HPDE6-E6E7 (cell line): ENCODE measurements around the gene HSD11B1.

ENCODE experiments used
- DNase-seq: peaks from one replicate; pipeline ENCODE4 v3.0.0; 2011; ENCODE audit warnings: missing footprints; ENCODE audit errors: extremely low spot score

HSD11B1 gene

DNA sequence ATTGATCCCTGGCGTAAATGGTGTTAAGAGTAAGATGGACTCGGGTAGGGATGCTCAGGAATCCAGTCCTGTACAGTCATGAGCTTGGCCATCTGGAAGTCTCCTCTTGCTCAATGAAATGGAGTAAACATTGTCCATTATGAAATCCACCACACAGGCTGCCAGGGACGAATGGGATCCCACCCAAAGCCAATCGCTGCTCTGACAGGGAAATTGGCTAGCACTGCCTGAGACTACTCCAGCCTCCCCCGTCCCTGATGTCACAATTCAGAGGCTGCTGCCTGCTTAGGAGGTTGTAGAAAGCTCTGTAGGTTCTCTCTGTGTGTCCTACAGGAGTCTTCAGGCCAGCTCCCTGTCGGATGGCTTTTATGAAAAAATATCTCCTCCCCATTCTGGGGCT, at the start of gene HSD11B1:
Gene HSD11B1, plus strand, starts transcription at position 263 of the 400 bp plus-strand sequence. Its CDS starts 97 bp downstream, at position 360.
- DNase-seq = no peak

DNA sequence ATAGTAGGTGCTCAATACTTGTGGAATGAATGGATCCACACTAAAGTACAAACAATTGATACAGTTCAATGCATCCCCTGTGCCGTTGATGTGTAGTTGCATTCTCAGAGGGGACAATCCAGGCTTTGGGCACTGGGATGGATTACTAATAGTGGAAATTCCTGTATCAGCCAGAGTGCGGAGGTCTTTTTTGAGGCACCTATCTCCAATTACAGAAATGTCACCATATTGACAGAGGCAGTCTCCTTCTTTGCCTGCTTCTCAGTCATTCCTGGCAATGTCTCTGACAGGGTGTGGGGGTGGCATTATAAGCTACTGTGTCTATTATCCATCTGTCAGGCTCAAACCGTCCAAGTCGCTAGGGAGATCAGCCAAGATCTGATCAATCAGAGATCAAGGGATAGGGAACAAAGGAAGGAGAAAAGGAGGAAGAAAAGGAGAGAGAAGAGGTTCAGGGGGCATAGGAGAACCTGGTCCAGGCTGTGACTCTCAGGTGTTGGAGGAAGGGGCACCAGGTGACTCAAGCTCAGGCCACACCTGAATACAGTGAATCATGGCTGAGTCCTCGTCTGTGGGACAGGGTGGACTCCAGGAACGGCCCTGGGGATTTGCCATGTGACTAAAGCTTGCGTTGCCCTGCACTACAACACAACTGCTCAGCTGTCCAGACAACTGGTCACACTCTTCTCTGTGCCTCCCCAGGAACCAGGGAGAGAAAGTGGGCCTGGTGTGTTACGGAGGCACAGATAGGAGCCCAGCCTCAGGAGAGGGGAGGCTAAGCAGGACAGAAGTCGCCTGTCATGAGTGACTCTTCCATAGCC, 49.0 kb upstream of the HSD11B1 start:
- DNase-seq = peak; percentile 87

DNA sequence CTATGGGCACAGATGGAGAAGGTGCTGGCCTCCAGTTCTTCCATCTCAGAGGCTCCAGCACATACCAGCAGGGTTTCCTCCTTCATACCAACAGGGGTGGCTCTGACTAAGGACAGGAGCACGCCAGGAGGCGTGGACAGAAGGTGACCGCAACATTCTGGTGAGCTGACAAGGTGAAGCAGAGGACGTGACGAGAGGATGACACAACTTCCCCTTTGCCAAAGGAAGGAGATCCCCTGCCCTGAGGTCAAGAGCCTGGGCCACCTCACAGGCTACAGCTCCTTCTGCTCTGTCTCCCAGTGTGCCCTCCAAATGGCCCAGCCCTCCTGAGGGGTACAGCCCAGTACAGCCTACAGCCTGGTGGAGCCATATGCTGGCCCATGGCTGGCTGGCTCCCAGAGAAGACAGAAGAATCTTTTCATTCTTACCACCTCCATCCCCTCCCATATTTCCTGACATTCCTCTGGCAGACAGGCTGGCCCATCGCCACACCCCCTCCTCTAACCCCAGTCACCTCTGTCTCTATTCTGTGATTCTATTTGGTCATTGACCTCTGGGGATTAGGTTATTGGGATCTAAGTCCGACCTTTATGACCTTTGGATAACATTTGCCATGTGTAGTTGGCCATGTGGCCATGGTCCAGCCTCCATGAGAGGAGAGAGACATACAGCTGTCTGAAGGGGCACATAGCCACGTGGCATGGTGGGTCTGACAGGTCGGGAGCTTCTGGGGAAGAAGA, 47.3 kb upstream of the HSD11B1 start:
- peak; percentile 94 for DNase-seq

DNA sequence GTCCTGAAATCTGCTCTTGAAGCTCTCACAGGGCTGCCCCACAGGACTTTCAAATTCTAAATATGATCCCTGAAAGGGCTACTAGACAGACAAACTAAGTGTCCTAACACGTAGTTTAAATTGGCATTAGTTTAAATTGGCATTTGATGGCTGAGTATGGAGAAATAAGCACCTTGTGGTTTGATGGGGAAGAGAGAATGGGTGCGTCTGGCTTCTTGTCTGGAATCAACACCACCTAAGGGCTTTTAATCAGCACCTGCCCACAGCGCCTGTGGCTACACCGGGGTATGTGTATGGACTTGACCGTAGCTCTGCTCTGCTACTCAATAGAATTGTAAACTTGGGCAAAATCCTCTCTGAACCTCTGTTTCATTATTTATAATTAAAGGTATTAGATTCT, 46.7 kb upstream of the HSD11B1 start:
- no peak for DNase-seq

DNA sequence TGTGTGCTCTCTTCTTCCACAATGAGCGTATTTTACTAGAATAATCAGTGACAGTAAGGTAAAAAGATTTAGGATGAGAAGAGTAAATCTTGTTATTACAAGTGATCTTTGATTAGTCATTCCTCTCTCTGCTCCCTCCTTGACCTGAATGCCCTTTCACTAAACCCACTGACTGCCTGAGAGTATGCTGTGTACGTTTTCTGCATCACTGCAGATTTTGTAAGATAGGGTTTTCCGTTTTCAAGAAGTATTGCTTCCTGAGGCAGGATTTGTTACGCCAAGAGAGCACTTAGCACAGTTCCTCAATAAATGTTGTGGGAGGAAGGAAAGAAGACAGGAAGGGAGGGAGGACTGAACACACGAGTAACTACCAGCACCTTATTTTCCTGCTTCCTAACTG, 44.7 kb upstream of the HSD11B1 start:
- DNase-seq = no peak

DNA sequence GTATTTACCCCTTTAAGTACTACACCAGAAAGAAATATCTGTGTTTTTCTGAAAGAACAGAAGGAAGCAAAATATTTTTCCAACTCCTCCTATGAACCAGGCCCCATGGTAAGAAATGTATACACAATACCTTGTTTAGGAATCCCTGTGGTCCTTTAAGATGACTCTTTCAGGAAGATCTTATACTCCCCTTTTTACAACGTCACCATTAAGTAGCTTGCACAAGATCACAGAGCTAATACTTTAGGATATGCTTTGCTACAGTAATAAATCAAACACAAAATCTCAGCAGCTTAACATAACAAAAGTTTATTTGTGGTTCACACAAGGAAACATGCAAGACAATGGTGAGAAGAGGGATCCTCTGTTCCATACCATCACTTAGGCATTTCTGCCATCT, 43.6 kb upstream of the HSD11B1 start:
- no peak for DNase-seq

DNA sequence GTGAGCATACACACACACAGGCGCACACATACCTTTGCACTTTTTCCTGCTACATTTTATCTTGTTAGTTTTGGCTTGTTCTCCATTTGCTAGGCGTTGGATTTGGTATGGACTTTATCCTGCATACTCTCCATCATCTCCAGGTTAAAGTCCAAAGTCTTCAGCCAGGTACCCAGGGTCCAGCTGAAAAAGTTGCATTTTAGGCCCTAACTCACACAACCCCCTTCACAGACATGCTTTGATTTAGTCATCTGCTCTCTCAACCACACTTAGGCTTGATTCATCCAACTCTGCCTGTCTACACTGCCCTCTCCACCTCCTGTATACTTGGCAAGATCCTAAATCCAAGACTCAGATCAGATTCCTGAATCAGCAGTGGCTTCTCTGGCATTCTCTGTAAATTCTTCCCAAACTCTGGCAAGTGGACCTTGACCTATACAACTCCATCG, 41.7 kb upstream of the HSD11B1 start:
- no peak for DNase-seq

DNA sequence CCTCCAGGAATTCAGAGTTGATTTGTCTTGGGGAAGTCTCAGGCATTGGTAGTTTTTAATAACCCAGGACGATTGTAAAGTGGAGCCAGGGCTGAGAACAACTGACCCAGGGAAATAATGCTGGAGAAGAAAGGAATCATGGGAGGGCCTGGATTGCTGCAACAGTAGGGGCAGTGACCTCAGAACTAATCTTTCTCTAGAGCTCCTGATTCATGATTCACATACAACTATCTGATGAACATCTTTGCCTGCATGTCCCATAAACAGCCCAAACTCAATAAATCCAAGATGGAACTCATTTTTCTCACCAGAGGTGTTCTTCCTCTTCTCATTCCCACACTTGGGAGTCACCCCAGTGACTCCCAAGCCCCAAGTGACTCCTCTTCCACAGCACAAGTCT, 37.5 kb upstream of the HSD11B1 start:
- DNase-seq = no peak

DNA sequence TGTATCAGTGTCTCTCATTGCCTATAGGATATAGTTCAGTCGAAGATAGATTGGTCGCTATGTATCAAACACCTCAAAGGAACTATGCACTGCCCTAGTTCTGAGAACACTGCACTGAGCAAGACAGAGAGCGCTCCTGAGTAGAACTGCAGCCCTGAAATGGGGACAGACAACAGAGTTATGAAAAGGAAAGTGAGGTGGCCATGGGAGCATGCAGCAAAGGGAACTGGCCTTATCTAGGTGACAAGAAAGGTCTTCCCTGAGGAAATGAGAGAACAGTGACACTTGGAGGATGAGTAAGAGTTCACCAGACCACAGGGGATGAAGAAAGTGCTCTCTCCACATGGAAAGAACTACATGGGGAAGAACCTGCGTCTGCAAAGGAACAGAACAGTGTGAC, 36.9 kb upstream of the HSD11B1 start:
- DNase-seq = no peak

DNA sequence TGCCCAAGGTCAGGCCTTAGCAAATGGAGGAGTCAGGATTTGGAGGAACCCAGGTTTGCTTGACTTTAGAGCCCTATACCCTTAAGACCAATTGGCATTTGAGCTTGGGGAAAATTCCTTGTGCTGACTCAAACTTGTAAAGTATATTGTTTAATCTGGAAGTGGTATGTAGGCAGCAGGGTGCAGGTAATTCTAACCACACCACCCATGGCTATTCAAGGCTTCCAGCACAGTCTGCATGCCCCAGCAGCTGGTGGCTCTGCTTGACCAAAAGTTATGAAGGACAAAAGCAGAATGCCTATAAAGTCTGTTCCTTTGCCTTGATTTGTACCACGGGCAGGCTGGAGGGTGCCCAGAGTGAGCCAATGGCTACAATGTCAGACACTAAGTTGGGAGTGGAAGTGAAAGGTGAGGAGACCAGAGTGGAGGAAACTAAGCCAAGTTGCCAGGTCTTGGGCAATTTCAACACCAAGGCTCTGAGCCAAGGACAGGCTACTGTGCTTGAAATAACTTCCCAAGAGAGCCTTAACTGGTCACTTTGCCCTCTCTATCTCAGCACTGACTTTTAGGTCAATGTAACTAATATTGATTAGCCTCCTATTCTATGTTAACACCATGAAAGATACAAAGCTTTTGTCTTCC, 34.1 kb upstream of the HSD11B1 start:
- no peak for DNase-seq

DNA sequence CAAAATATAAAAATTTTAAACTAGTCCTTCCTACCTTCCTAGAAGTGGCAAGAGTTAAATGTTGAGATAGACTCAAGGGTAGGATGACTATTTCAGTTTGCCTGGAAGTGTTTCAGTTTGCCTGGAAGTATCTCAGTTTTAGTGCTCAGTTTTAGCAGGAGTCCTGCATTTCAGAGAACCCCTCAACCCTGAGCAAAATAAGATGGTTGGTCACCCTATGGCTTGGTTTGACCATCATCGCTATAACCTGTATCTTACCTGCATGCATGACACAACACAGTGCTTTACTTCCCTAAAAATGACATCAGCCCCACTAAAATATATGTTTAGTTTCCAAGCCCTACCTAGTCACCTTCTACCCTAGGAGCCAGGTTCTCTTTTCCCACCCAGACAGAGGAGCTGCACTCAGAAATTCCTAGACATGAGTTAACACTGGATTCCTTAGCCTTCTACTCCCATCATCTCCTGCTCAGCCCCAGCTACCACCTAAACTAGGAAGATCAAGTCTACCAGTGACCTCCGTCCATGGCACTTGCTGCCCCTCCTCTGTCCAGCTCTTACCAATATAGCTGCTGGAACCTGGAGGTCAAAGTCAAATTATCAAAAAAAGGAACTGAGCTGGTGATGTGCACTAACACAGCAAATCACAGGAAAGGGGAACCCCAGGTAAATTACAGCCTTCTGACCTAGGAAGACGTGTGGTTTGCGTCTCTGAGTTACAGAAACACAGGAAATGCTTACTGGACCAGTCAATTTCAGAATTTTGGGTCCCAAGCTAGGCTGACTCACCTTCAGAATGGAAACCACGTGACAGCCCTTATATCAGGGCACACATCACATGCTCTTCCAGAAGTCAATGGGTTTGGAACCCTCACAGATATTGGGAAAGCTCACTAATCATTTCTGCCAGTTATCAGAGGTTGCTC, 31.7 kb upstream of the HSD11B1 start:
- no peak for DNase-seq

DNA sequence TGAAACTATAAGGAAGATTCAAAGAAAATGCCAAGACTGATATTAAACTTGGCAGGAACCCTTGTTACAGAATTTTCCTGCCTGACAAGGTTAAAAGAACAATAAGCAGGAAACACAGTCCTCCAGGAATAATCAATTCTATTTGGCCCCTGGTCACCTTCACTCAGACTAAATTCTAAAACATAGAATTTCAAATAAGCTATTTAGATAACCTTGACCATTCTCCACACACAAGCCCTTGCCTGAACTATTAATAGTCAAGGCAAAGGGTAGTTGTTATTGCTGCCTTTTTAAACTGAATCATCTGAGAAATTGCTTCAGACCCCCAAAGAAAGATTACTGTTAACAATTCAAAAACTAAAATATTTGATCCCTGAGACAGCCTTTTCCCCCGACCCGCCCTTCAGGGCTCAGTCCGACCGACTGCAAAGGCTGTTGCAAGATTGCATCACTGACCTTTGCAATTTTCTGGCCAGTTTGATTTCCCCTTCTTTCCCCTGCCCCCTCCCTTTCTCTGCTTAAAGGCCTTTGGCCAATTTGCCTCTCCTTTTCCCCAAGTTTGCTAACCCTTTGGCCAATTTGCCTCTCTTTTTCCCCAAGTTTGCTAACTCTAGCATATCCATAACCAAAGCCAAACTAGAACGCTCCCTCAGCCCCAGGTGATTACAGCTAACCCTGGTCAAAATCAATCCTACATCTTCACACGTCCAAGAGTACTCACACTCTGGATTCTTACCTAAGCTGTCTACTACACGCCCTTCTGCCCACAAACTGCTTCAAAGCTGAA, 30.8 kb upstream of the HSD11B1 start:
- DNase-seq = no peak

DNA sequence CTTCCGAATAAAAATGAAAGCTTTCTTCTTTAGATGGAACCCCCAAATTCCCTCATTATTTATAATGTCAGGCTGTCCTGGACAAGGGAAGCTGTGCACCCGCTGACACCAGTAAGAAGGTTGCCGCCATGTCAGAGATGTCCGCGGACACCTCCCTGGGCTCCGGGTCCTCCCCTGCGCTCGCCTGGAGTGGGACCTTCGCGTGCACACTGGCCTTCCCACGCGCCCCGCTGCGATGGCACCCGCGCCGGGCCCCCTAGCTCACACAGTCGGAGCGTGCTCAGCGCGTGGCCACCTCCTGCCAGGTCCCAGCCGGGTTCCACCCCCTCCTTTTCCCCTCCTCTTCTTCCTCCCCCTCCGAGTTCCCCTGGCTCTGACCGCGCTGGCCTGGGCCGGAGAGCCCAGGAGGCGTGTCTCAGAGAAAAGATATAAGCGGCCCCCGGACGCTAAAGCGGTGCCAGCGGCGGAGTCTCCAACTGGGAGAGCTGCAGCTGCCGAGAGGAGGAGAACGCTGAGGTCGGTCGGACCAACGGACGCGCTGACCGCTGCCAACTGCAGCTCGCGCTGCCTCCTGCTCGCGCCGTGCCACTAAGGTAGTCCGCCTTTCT, 29.6 kb upstream of the HSD11B1 start, which contains the start of gene G0S2:
Gene G0S2, plus strand, starts transcription at position 456 of the 608 bp plus-strand sequence. CDS start 273 bp downstream, outside the sequence.
- DNase-seq = no peak

DNA sequence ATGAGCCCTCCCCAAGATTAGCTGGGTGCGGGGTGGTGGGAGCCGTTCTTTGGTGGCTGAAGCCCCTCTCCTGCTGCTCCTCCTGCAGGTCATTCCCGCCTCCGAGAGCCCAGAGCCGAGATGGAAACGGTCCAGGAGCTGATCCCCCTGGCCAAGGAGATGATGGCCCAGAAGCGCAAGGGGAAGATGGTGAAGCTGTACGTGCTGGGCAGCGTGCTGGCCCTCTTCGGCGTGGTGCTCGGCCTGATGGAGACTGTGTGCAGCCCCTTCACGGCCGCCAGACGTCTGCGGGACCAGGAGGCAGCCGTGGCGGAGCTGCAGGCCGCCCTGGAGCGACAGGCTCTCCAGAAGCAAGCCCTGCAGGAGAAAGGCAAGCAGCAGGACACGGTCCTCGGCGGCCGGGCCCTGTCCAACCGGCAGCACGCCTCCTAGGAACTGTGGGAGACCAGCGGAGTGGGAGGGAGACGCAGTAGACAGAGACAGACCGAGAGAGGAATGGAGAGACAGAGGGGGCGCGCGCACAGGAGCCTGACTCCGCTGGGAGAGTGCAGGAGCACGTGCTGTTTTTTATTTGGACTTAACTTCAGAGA, 29.0 kb upstream of the HSD11B1 start:
- no peak for DNase-seq

DNA sequence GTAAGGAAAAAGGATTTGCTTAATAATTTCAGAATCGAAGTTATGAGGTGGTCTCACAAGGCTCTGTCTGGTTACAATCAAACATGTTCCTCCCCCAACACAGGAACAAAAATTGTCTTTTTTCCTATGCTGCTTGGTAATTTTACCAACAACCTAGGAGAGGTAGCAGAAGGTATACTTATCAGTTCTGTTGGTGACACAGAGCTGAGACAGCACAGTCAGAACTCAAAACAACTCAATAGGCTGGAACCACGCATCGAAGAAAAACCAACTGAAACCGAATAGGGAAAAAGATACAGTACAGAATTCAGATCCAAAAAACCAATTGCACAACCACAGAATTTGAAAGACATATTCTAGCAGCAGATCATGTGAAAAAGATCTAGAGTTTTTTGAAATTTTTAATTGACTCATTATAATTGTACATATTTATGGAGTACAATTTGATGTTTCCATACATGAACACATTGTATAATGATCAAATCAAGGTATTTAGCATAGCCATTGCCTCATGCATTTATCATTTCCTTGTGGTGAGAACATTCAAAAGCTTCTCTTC, 25.6 kb upstream of the HSD11B1 start:
- DNase-seq = no peak

DNA sequence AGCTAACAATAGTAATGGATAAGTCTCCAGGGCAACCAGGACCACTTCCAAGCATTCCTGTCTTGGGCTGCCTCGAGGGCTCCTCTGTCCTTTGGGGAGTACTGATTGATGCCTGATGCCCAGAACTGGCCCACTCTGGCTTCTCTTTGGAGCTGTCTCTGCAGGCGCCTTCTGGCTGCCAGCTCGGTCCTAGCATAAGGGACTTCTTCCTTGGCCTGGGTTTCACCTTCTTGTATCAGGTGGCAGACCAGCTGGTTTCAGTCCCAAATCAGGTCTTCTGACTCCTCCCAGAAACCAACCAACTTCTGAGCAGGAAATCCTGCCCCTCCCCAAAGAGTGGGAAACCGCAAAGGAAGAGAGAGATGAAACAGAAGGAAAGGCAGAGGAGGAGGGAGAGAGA, 18.8 kb upstream of the HSD11B1 start:
- no peak for DNase-seq

DNA sequence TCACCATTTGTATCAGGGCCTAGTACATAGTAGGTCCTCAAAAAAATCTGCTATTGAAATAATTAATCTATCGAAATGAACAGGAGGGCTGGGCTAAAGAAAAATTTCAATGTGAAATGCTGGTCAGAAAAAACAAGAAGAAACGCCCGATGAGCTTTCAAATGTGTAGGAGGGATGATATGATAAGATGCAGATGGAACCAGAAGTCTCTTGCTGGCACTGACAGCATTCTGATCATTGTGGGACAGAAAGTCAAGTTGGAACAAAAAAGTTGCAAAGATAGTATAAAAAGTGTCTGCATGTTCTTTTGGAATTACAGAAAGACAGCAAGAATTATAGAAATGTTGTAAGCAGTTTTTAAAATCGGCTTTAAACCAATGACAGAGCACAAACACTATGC, 18.3 kb upstream of the HSD11B1 start:
- DNase-seq = no peak

DNA sequence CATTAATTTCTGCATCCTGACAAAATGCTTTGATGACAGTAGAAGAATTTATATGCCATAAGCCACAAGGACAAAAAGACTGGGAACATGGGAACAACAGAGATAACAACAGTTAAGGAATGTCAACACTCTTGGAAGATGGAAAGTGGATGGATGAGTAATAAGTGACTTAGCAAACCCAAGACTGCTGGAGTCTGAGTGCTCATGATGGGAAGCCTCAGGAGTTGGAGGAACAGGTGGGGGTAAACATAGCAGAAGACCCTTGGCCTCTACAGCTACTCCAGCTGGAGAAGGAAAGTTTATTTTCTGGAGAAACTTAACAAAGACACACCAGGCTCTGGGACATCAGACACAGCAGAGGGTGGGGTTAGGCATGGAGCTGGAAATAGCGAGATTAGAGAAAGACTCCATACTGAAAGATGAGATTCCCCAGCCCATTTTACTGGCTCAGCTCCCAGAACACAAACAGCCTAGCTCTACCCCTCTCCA, 15.9 kb upstream of the HSD11B1 start:
- no peak for DNase-seq

DNA sequence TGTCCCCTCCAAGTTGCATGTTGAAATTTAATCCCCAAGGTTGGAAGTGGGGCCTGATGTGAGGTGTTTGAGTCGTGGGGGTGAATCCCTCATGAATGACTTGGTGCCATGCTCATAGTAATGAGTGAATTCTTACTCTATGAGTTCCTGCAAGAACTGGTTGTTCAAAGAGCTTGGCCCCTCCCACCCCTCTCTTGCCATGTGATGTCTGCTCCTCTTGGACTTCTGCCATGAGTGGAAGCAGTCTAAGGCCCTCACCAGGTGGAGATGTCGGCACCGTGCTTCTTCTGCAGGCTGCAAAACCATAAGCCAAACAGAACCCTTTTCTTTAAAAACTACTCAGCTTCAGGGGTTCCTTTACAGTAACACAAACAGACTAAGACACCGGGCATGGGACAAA, 15.2 kb upstream of the HSD11B1 start:
- DNase-seq = no peak
